HepG2 (cell line): ENCODE results near the gene LRP10. TPM values are rescaled to one million over a fixed set of nuclear protein-coding genes. Genes with fewer than 3 reads are reported as not detected.

Experiments
- GMEB2 ChIP-seq: IDR thresholded peaks from 2 replicates; pipeline ENCODE4 v1.6.1; 2016; ENCODE audit warnings: missing biosample characterization, missing genetic modification reagents, low read depth
- HDAC1 ChIP-seq: sonication (generic); formaldehyde crosslinking; IDR thresholded peaks from 2 replicates; pipeline ENCODE4 v1.5.1; 2020; ENCODE audit warnings: mild to moderate bottlenecking, missing genetic modification reagents
- JDP2 ChIP-seq: sonication (generic); formaldehyde crosslinking; IDR thresholded peaks from 2 replicates; pipeline ENCODE4 v1.8.1; 2022; ENCODE audit warnings: missing genetic modification reagents, borderline replicate concordance
- KMT2A ChIP-seq: sonication (generic); formaldehyde crosslinking; IDR thresholded peaks from 2 replicates; pipeline ENCODE4 v1.4.0; 2020; ENCODE audit warnings: missing genetic modification reagents
- MBNL3 ChIP-seq: fragments of 250-450 bp; sonication (Bioruptor Pico); conservative IDR thresholded peaks from 2 replicates; pipeline ENCODE4 v1.8.0; 2022; ENCODE audit warnings: mild to moderate bottlenecking, inconsistent platforms
- MYPOP ChIP-seq: sonication (generic); formaldehyde crosslinking; IDR thresholded peaks from 2 replicates; pipeline ENCODE4 v1.8.1; 2023; ENCODE audit warnings: mild to moderate bottlenecking, moderate library complexity, missing genetic modification reagents
- NFE2L1 ChIP-seq: sonication (generic); formaldehyde crosslinking; IDR thresholded peaks from 2 replicates; pipeline ENCODE4 v1.4.0; 2020; ENCODE audit warnings: missing genetic modification reagents, mild to moderate bottlenecking, borderline replicate concordance
- POLR2AphosphoS5 ChIP-seq: IDR thresholded peaks from 2 replicates; pipeline ENCODE4 v1.6.1; 2012; ENCODE audit warnings: low read depth, low read length
- RAD51 ChIP-seq: fragments of 450-650 bp; IDR thresholded peaks from 2 replicates; pipeline ENCODE4 v1.6.1; 2016; ENCODE audit warnings: borderline replicate concordance
- RNF2 ChIP-seq: fragments of 450-650 bp; conservative IDR thresholded peaks from 2 replicates; pipeline ENCODE4 v1.6.1; 2016; ENCODE audit warnings: low read depth
- SAP130 ChIP-seq: IDR thresholded peaks from 2 replicates; pipeline ENCODE4 v1.6.1; 2016; ENCODE audit warnings: low read depth
- YEATS2 ChIP-seq: sonication (generic); formaldehyde crosslinking; IDR thresholded peaks from 2 replicates; pipeline ENCODE4 v1.4.0; 2020; ENCODE audit warnings: missing genetic modification reagents, borderline replicate concordance
- ZBTB44 ChIP-seq: sonication (generic); formaldehyde crosslinking; IDR thresholded peaks from 2 replicates; pipeline ENCODE4 v1.4.0; 2020; ENCODE audit warnings: missing genetic modification reagents
- ZKSCAN8 ChIP-seq: IDR thresholded peaks from 2 replicates; pipeline ENCODE4 v1.6.1; 2016; ENCODE audit warnings: borderline replicate concordance, missing genetic modification reagents, missing compliant biosample characterization
- ZNF414 ChIP-seq: sonication (generic); formaldehyde crosslinking; IDR thresholded peaks from 2 replicates; pipeline ENCODE4 v1.5.0; 2020; ENCODE audit warnings: missing genetic modification reagents
- ZNF460 ChIP-seq: sonication (generic); formaldehyde crosslinking; IDR thresholded peaks from 2 replicates; pipeline ENCODE4 v1.5.1; 2020; ENCODE audit warnings: missing genetic modification reagents, mild to moderate bottlenecking, borderline replicate concordance
- ZNF777 ChIP-seq: sonication (generic); formaldehyde crosslinking; IDR thresholded peaks from 2 replicates; pipeline ENCODE4 v1.4.0; 2020; ENCODE audit warnings: missing genetic modification reagents
- ZNF879 ChIP-seq: sonication (generic); formaldehyde crosslinking; IDR thresholded peaks from 2 replicates; pipeline ENCODE4 v1.8.1; 2023; ENCODE audit warnings: missing genetic modification reagents
- polyA plus RNA-seq, 8 experiments: library from polyadenylated mRNA; depleted of rRNA in 3 of 8; stranded (reverse) in 7 of 8; unstranded in 1 of 8; fragments of >200 nt; fragmentation: Illumina TruSeq in 4 of 8; extraction: Trizol in 4 of 8; gene quantifications; 2 replicates each; pipeline versions ENCODE4 v1.2.1 to v1.2.3, GENCODE V29; 2011 to 2016; ENCODE audit warnings: low read depth in 4 of 8, missing spikeins in 1 of 8, mixed read lengths in 1 of 8; ENCODE audit not compliant: insufficient read depth in 1 of 8
- total RNA-seq, 5 experiments: library from RNA; depleted of rRNA; stranded (reverse); fragments of >200 nt; fragmentation: Illumina TruSeq; extraction: Trizol; gene quantifications; 2 replicates each; pipeline ENCODE4 v1.2.3, GENCODE V29; 2016; ENCODE audit warnings: low read depth in 1 of 5

Gene LRP10
- total and polyA plus RNA-seq, 2 of the 13 experiments (the other 11 are each of a cell fraction or from before 2014, with no cell fraction given) = 16.9 to 45.2 TPM

- TF ChIP-seq ZBTB44 (CRISPR knock-in tag) (peak; percentile 83; the same call in 1 of the 2 replicates), RNF2 (peak; percentile 78; the same call in 1 of the 2 replicates), NFE2L1 (CRISPR knock-in tag) (peak; percentile 74; the same call in 1 of the 2 replicates), GMEB2 (no peak), SAP130 (CRISPR knock-in tag) (0 out of 2 replicates have a peak, but pooled peaks have one; percentile 18), JDP2 (CRISPR knock-in tag) (no peak), ZNF879 (CRISPR knock-in tag) (no peak; the same call in 1 of the 2 replicates), HDAC1 (CRISPR knock-in tag) (no peak), ZNF460 (CRISPR knock-in tag) (no peak), ZNF777 (CRISPR knock-in tag) (peak; percentile 100), POLR2AphosphoS5 (peak; percentile 54), ZKSCAN8 (no peak), MBNL3 (CRISPR knock-in tag) (no peak), MYPOP (CRISPR knock-in tag) (peak; percentile 90; the same call in 1 of the 2 replicates), KMT2A (CRISPR knock-in tag) (peak; percentile 69; the same call in 1 of the 2 replicates), RAD51 (no peak), ZNF414 (CRISPR knock-in tag) (no peak; the same call in 1 of the 2 replicates), YEATS2 (CRISPR knock-in tag) (peak; percentile 62; the same call in 1 of the 2 replicates)
Measured at GRCh38 chr14:22837114-22837749, 34.3 kb upstream of the LRP10 start (continued).
